H9 (cell line): Measurements from ENCODE around the gene TRIM38. TPM values are rescaled to one million over a fixed set of nuclear protein-coding genes. Genes with fewer than 3 reads are reported as not detected.

Experiments
- DNase-seq: peaks from one replicate; pipeline ENCODE4 v3.0.0-alpha.2; 2017
- H2AFZ ChIP-seq: one replicate; pipeline ENCODE4 v1.6.1; 2013; ENCODE audit warnings: mild to moderate bottlenecking, low read length, control low read depth, moderate library complexity
- H2AK5ac ChIP-seq: 2 replicates; pipeline ENCODE4 v1.6.1; 2013; ENCODE audit warnings: low read length, control low read depth, mixed read lengths; ENCODE audit not compliant: insufficient read length
- H2BK120ac ChIP-seq: one replicate; pipeline ENCODE4 v1.6.1; 2013; ENCODE audit warnings: low read depth, mild to moderate bottlenecking, low read length, control low read depth, inconsistent platforms; ENCODE audit not compliant: poor library complexity, severe bottlenecking
- H2BK12ac ChIP-seq: 2 replicates; pipeline ENCODE4 v1.6.1; 2013; ENCODE audit warnings: low read length, control low read depth, mixed read lengths, low read depth; ENCODE audit not compliant: insufficient read length
- H2BK15ac ChIP-seq: 2 replicates; pipeline ENCODE4 v1.6.1; 2013; ENCODE audit warnings: low read depth, low read length, control low read depth
- H2BK20ac ChIP-seq: one replicate; pipeline ENCODE4 v1.6.1; 2013; ENCODE audit warnings: low read depth, mild to moderate bottlenecking, low read length, control low read depth, inconsistent platforms; ENCODE audit not compliant: poor library complexity, severe bottlenecking
- H2BK5ac ChIP-seq: 2 replicates; pipeline ENCODE4 v1.6.1; 2013; ENCODE audit warnings: low read length, control low read depth, mixed read lengths; ENCODE audit not compliant: insufficient read length
- H3K14ac ChIP-seq: 2 replicates; pipeline ENCODE4 v1.6.1; 2013; ENCODE audit warnings: low read length, control low read depth; ENCODE audit not compliant: insufficient read depth
- H3K18ac ChIP-seq: 2 replicates; pipeline ENCODE4 v1.6.1; 2013; ENCODE audit warnings: low read depth, mild to moderate bottlenecking, mixed read lengths, low read length, control low read depth; ENCODE audit not compliant: insufficient read length
- H3K23ac ChIP-seq: 2 replicates; pipeline ENCODE4 v1.6.1; 2013; ENCODE audit warnings: low read length, control low read depth, mixed read lengths, low read depth; ENCODE audit not compliant: insufficient read length
- H3K23me2 ChIP-seq: 2 replicates; pipeline ENCODE4 v1.6.1; 2013; ENCODE audit warnings: low read depth, mild to moderate bottlenecking, mixed read lengths, low read length, control low read depth; ENCODE audit not compliant: insufficient read length, poor library complexity, severe bottlenecking
- H3K27ac ChIP-seq: 2 replicates; pipeline ENCODE4 v1.5.1; 2013; ENCODE audit warnings: low read length, control low read depth, mixed read lengths, low read depth; ENCODE audit not compliant: insufficient read length
- H3K27me3 ChIP-seq: 2 replicates; pipeline ENCODE4 v1.6.1; 2013; ENCODE audit warnings: low read length, control low read depth, inconsistent platforms; ENCODE audit not compliant: insufficient read depth
- H3K4ac ChIP-seq: 2 replicates; pipeline ENCODE4 v1.6.1; 2013; ENCODE audit warnings: low read depth, mild to moderate bottlenecking, control low read depth, inconsistent platforms, low read length, moderate library complexity
- H3K4me1 ChIP-seq: 2 replicates; pipeline ENCODE4 v1.6.1; 2013; ENCODE audit warnings: low read length, control low read depth, inconsistent platforms; ENCODE audit not compliant: insufficient read depth
- H3K4me2 ChIP-seq: 2 replicates; pipeline ENCODE4 v1.6.1; 2013; ENCODE audit warnings: low read length, control low read depth, mixed read lengths; ENCODE audit not compliant: insufficient read length, insufficient read depth
- H3K56ac ChIP-seq: 2 replicates; pipeline ENCODE4 v1.6.1; 2013; ENCODE audit warnings: low read depth, mild to moderate bottlenecking, mixed read lengths, low read length, control low read depth; ENCODE audit not compliant: insufficient read length
- H3K79me1 ChIP-seq: 2 replicates; pipeline ENCODE4 v1.6.1; 2013; ENCODE audit warnings: low read depth, mild to moderate bottlenecking, moderate library complexity, low read length, control low read depth, inconsistent platforms; ENCODE audit not compliant: insufficient read depth, poor library complexity, severe bottlenecking
- H3K79me2 ChIP-seq: 2 replicates; pipeline ENCODE4 v1.6.1; 2013; ENCODE audit warnings: low read length, control low read depth, inconsistent platforms; ENCODE audit not compliant: insufficient read depth
- H3K9ac ChIP-seq: 2 replicates; pipeline ENCODE4 v1.6.1; 2013; ENCODE audit warnings: low read length, control low read depth, mixed read lengths; ENCODE audit not compliant: insufficient read length; ENCODE audit errors: extremely low read depth
- H3K9me3 ChIP-seq: one replicate; pipeline ENCODE4 v1.6.1; 2013; ENCODE audit warnings: low read depth, low read length, inconsistent platforms; ENCODE audit not compliant: control insufficient read depth
- H3T11ph ChIP-seq: one replicate; pipeline ENCODE4 v1.6.1; 2013; ENCODE audit warnings: mild to moderate bottlenecking, low read length, control low read depth, inconsistent platforms
- H4K20me1 ChIP-seq: one replicate; pipeline ENCODE4 v1.6.1; 2013; ENCODE audit not compliant: control insufficient read depth, insufficient read length, insufficient read depth
- H4K5ac ChIP-seq: 2 replicates; pipeline ENCODE4 v1.6.1; 2013; ENCODE audit warnings: low read depth, mild to moderate bottlenecking, mixed read lengths, low read length, control low read depth; ENCODE audit not compliant: insufficient read length
- H4K8ac ChIP-seq: replicated peaks from 2 replicates; pipeline ENCODE4 v1.6.1; 2013; ENCODE audit warnings: low read length, control low read depth, mixed read lengths, low read depth; ENCODE audit not compliant: insufficient read length
- H4K91ac ChIP-seq: 2 replicates; pipeline ENCODE4 v1.6.1; 2013; ENCODE audit warnings: low read depth, mild to moderate bottlenecking, moderate library complexity, mixed read lengths, low read length, control low read depth; ENCODE audit not compliant: insufficient read length
- H3K27ac Mint-ChIP-seq, 3 experiments: 2 replicates in 2 of 3; 3 replicates in 1 of 3; pipeline ENCODE4 v1.8.0; 2020 to 2021; ENCODE audit warnings: mixed read lengths in 3 of 3, mild to moderate bottlenecking in 1 of 3, moderate library complexity in 1 of 3
- H3K27me3 Mint-ChIP-seq: 2 replicates; pipeline ENCODE4 v1.8.0; 2021; ENCODE audit warnings: low read depth, mild to moderate bottlenecking, moderate library complexity, mixed read lengths
- H3K36me3 Mint-ChIP-seq, 3 experiments: 2 replicates in 2 of 3; 3 replicates in 1 of 3; pipeline ENCODE4 v1.8.0; 2020 to 2021; ENCODE audit warnings: low read depth in 3 of 3, mixed read lengths in 3 of 3; ENCODE audit not compliant: insufficient read depth in 1 of 3
- H3K4me1 Mint-ChIP-seq, 2 experiments: 2 replicates each; pipeline ENCODE4 v1.8.0; 2020; ENCODE audit warnings: mixed read lengths in 2 of 2
- H3K4me3 Mint-ChIP-seq, 2 experiments: 2 replicates in 1 of 2; 3 replicates in 1 of 2; pipeline ENCODE4 v1.8.0; 2020 to 2021; ENCODE audit warnings: mild to moderate bottlenecking in 2 of 2, mixed read lengths in 2 of 2, moderate library complexity in 1 of 2
- H3K9me3 Mint-ChIP-seq, 2 experiments: 2 replicates in 1 of 2; 3 replicates in 1 of 2; pipeline ENCODE4 v1.8.0; 2020; ENCODE audit warnings: mild to moderate bottlenecking in 2 of 2, mixed read lengths in 2 of 2, moderate library complexity in 1 of 2
- WGBS: extraction: QIAGEN DNeasy Blood & Tissue Kit; methylation state at CpG from one replicate; pipeline ENCODE4 v1.1.7; 2013; ENCODE audit warnings: missing lambda C conversion rate, low lambda C conversion rate, mixed read lengths; ENCODE audit not compliant: insufficient read length; ENCODE audit errors: extremely low coverage; 5-methylcytosine and 5-hydroxymethylcytosine counted together
- total RNA-seq: library from RNA; stranded (reverse); gene quantifications from 2 replicates; pipeline ENCODE4 v1.2.1, GENCODE V29; 2021
- TF ChIP-seq, protein P1 (sequence below): fragments of 200-600 bp; sonication (generic); conservative IDR thresholded peaks from 3 replicates; pipeline ENCODE4 v1.8.0; 2021; ENCODE audit warnings: antibody characterized with exemption, mild to moderate bottlenecking

The TRIM38 gene
- total RNA-seq, 1 experiment from 2014 or later, result 0.61 TPM

DNA sequence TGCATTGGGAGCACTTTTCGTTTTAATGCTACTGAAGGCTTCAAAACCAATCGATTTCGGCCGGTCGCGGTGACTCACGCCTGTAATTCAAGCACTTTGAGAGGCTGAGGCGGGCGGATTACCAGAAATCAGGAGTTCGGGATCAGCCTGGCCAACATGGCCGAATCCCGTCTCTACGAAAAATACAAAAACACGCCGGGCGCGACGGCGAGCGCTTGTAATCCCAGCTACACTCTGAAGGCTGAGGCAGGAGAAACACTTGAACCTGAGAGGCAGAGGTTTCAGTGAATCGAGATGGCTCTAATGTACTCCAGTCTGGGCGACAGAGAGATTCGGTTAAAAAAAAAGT, 58.4 kb downstream of the TRIM38 start:
- Mint-ChIP-seq H3K27me3 (no peaks in the 10 kb centered on the region), H3K4me1 (peaks cover 47 to 69% of the 10 kb centered on the region in 2 experiments), H3K4me3 (peak overlapping the region; percentile 89 to 98), H3K27ac (peak overlapping the region; percentile 99 to 100 (median 99)), H3K36me3 (no peaks in the 10 kb centered on the region), H3K9me3 (no peaks in the 10 kb centered on the region; a peak in 1 of 5 replicates)
- H3T11ph ChIP-seq, result no peak overlapping the region
- peak overlapping the region; percentile 96 for H3K27ac ChIP-seq
- H3K79me1 ChIP-seq, result no peaks in the 10 kb centered on the region
- TF ChIP-seq, protein P1, sequence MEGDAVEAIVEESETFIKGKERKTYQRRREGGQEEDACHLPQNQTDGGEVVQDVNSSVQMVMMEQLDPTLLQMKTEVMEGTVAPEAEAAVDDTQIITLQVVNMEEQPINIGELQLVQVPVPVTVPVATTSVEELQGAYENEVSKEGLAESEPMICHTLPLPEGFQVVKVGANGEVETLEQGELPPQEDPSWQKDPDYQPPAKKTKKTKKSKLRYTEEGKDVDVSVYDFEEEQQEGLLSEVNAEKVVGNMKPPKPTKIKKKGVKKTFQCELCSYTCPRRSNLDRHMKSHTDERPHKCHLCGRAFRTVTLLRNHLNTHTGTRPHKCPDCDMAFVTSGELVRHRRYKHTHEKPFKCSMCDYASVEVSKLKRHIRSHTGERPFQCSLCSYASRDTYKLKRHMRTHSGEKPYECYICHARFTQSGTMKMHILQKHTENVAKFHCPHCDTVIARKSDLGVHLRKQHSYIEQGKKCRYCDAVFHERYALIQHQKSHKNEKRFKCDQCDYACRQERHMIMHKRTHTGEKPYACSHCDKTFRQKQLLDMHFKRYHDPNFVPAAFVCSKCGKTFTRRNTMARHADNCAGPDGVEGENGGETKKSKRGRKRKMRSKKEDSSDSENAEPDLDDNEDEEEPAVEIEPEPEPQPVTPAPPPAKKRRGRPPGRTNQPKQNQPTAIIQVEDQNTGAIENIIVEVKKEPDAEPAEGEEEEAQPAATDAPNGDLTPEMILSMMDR, result no peak
- no peak overlapping the region for H4K91ac ChIP-seq
- no CpG with 5 or more reads among the region's 23 CpGs for WGBS
- no peaks in the 10 kb centered on the region for H3K27me3 ChIP-seq
- H3K9me3 ChIP-seq, result no peaks in the 10 kb centered on the region
- DNase-seq, result no peak
- H3K4ac ChIP-seq, result peak overlapping the region; percentile 11; the same call in 1 of the 2 replicates
- H2BK5ac ChIP-seq, result peak overlapping the region; percentile 47
- H4K5ac ChIP-seq, result peak overlapping the region; percentile 25
- no peak overlapping the region for H4K8ac ChIP-seq
- no peak overlapping the region for H2BK15ac ChIP-seq
- H2AFZ ChIP-seq, result no peak overlapping the region
- no peaks in the 10 kb centered on the region; the same call in 1 of the 2 replicates for H3K4me1 ChIP-seq
- peak overlapping the region; percentile 89 for H3K4me2 ChIP-seq
- H3K23me2 ChIP-seq, result peaks cover 19% of the 10 kb centered on the region
- H3K56ac ChIP-seq, result peak overlapping the region; percentile 39
- no peak overlapping the region for H2AK5ac ChIP-seq
- H3K14ac ChIP-seq, result peak overlapping the region; percentile 97; the same call in 1 of the 2 replicates
- peak overlapping the region; percentile 99 for H3K9ac ChIP-seq
- H4K20me1 ChIP-seq, result no peaks in the 10 kb centered on the region
- H2BK12ac ChIP-seq, result no peak overlapping the region
- H3K18ac ChIP-seq, result peak overlapping the region; percentile 94
- peak overlapping the region; percentile 39 for H3K23ac ChIP-seq
- no peaks in the 10 kb centered on the region for H3K79me2 ChIP-seq
- no peak overlapping the region for H2BK20ac ChIP-seq
- H2BK120ac ChIP-seq, result no peak overlapping the region
